ENCODE measurements around the gene POLR2H.

The POLR2H gene

GRCh38 chr3:184375747-184376461, 14.4 kb downstream of the POLR2H start:
- DNase-seq: no peak

GRCh38 chr3:184377374-184377773, 15.9 kb downstream of the POLR2H start:
- no peak for DNase-seq

- DNase-seq: no peak
Observed at GRCh38 chr3:184377882-184378445, 16.5 kb downstream of the POLR2H start, which contains the start of gene THPO. Gene THPO, minus strand, starts transcription at chr3:184378207. Its CDS starts 1,948 bp downstream, at chr3:184376259.

- no peak for DNase-seq
Observed at GRCh38 chr3:184378651-184379357, 17.3 kb downstream of the POLR2H start.

- DNase-seq: no peak
Observed at GRCh38 chr3:184379358-184380184, 18.1 kb downstream of the POLR2H start, which contains the start of gene CHRD. Gene CHRD, plus strand, starts transcription at chr3:184380054. Its CDS starts 265 bp downstream, at chr3:184380319.

GRCh38 chr3:184380185-184380626, 18.7 kb downstream of the POLR2H start:
- no peak for DNase-seq

- no peak for DNase-seq
Observed at GRCh38 chr3:184380627-184381260, 19.2 kb downstream of the POLR2H start.

- no peak for DNase-seq
Observed at GRCh38 chr3:184381261-184382224, 20.0 kb downstream of the POLR2H start.

GRCh38 chr3:184382326-184383032, 21.0 kb downstream of the POLR2H start:
- no peak for DNase-seq

- DNase-seq: no peak
Observed at GRCh38 chr3:184383033-184383740, 21.7 kb downstream of the POLR2H start.

- DNase-seq: no peak
Observed at GRCh38 chr3:184384342-184384741, 22.8 kb downstream of the POLR2H start.

- no peak for DNase-seq
Observed at GRCh38 chr3:184384856-184385422, 23.4 kb downstream of the POLR2H start.

- no peak for DNase-seq
Observed at GRCh38 chr3:184386047-184386806, 24.7 kb downstream of the POLR2H start.

- no peak for DNase-seq
Observed at GRCh38 chr3:184387174-184387714, 25.7 kb downstream of the POLR2H start.

GRCh38 chr3:184388164-184388935, 26.8 kb downstream of the POLR2H start:
- no peak for DNase-seq

GRCh38 chr3:184388936-184389230, 27.4 kb downstream of the POLR2H start:
- no peak for DNase-seq

- no peak for DNase-seq
Observed at GRCh38 chr3:184389384-184389783, 27.9 kb downstream of the POLR2H start.

Data from NCI-H748 treated with DMSO at 0.1 percent for 48 hours (cell line).